Measurements from ENCODE around the gene DAB2.

GRCh38 chr5:39352951-39353350, 71.8 kb downstream of the DAB2 start:
- TF ChIP-seq CTCF (IDR thresholded peaks at IDR 0.05; ENCODE audit: low read depth, low read length, poor library complexity, severe bottlenecking) (no peak), EZH2phosphoT487 (IDR thresholded peaks at IDR 0.05; ENCODE audit: borderline replicate concordance, low read length) (no peak)
